Choroid plexus epithelial cell (primary cell): ENCODE results near the gene SPECC1.

Experiments used
- DNase-seq: peaks from one replicate; pipeline ENCODE4 v3.0.0-alpha.2; 2010; ENCODE audit warnings: low read depth
- H3K4me3 ChIP-seq: 2 replicates; pipeline ENCODE4 v1.5.1; 2011; ENCODE audit warnings: low read depth, mild to moderate bottlenecking, control low read depth, low read length, moderate library complexity
- CTCF ChIP-seq: conservative IDR thresholded peaks from 2 replicates; pipeline ENCODE4 v1.5.1; 2011; ENCODE audit warnings: low read depth, mild to moderate bottlenecking, control low read depth, inconsistent platforms, low read length, moderate library complexity

The SPECC1 gene

DNA sequence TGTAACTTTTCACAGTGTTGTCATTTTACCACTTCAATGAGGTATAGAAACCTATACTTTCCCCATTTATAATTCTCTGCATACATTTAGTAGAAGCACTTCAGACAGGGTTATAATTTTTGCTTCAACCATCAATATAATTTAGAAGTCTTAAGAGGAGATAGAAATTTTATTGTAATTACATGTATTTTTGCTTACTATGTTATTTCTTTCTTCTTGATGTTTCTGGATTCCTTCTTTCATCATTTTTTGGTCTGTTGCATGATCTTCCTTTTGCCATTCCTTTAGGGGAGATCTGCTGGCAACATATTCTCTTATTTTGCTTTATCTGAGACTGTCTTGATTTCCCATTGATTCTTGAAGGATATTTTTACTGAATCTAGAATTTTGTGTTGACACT is 31.1 kb downstream of the SPECC1 start:
- H3K4me3 ChIP-seq: no peak overlapping the region
- DNase-seq: no peak
- TF ChIP-seq CTCF: no peak

GRCh38 chr17:20043021-20043420 is 33.9 kb downstream of the SPECC1 start:
- no peak for TF ChIP-seq CTCF
- H3K4me3 ChIP-seq: no peak overlapping the region
- DNase-seq: no peak

- H3K4me3 ChIP-seq: no peak overlapping the region
- no peak for DNase-seq
- no peak for TF ChIP-seq CTCF
Observed at GRCh38 chr17:20045476-20045875, 36.3 kb downstream of the SPECC1 start.

GRCh38 chr17:20046629-20047028 is 37.5 kb downstream of the SPECC1 start:
- no peak for DNase-seq
- no peak overlapping the region for H3K4me3 ChIP-seq
- no peak for TF ChIP-seq CTCF

DNA sequence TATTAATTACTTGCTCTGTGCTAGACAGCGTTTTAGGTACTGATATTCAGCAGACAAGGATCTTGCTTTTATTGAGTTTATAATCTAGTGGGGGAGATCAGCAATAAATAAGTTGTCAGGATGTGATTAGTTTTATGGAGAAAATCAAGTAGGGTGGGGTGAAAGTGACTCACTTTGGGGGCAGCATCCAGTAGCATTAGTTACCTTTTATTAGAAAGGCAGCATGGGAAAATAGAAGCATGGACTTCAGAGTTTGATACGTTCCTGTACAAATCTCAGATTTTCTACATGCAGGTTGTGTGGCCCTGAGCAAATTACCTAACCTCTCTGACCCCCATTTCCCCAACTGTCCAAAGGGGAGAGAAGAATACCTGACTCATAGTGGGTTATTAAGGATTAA is 42.5 kb downstream of the SPECC1 start:
- TF ChIP-seq CTCF: no peak
- no peak for DNase-seq
- no peak overlapping the region for H3K4me3 ChIP-seq

DNA sequence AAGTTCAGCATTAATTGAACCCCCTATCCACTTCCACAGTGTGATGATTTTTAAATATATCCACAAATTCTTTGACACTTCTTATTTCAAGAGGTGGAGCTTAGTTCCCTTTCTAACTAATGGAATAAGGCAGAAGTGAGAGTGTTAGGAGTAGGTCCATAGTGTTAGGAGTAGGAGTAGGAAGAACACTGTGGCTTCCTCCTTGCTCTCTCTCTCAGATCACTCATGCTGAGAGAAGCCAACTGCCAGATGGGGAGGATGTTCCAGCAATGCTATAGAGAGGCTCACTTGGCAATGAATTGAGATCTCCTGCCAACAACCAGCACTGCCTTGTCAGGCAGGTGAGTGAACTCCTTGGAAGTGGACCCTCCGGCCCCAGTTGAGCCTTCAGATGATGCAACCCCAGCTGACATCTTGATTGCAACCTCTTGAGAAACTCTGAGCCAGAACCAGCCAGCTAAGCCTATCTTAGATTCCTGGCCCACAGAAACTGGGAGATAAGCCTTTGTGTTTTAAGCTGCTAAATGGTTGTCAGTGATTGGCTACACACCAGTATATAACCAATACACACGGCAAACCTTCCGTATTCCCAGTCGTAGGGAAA is 44.3 kb downstream of the SPECC1 start:
- H3K4me3 ChIP-seq: no peak overlapping the region
- DNase-seq: no peak
- no peak for TF ChIP-seq CTCF

DNA sequence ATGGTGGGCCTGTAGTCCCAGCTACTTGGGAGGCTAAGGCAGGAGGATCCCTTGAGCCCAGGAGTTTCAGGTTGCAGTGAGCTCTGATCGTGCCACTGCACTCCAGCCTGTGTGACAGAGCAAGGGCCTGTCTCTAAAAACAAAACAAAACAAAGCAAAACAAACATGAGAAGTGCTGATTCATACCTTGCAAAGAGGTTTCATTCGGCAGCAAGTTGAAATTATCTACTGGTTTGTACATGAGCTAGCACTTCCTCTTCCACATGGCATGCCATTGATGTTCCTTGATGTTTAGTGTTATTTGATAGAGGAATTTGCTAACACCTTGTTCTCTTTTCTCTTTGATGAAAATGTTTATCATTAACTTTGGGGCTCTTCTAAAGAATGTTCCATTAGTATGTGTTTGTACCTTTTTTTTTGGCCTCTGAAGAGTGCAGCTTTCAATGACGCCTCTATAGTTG is 50.6 kb downstream of the SPECC1 start:
- no peak for TF ChIP-seq CTCF
- no peak overlapping the region for H3K4me3 ChIP-seq
- no peak for DNase-seq
